GM21423 (cell line): Measurements from ENCODE around the gene PROX2.
A peak's percentile ranks its signal among the peaks of the same experiment; 100 is the strongest.

Experiments
- ATAC-seq: cut with Tn5 transposase; IDR thresholded peaks from one replicate; pipeline ENCODE4 v1.9.1; 2021; ENCODE audit warnings: mild to moderate bottlenecking, moderate library complexity; ENCODE audit not compliant: unreplicated experiment

The PROX2 gene

DNA sequence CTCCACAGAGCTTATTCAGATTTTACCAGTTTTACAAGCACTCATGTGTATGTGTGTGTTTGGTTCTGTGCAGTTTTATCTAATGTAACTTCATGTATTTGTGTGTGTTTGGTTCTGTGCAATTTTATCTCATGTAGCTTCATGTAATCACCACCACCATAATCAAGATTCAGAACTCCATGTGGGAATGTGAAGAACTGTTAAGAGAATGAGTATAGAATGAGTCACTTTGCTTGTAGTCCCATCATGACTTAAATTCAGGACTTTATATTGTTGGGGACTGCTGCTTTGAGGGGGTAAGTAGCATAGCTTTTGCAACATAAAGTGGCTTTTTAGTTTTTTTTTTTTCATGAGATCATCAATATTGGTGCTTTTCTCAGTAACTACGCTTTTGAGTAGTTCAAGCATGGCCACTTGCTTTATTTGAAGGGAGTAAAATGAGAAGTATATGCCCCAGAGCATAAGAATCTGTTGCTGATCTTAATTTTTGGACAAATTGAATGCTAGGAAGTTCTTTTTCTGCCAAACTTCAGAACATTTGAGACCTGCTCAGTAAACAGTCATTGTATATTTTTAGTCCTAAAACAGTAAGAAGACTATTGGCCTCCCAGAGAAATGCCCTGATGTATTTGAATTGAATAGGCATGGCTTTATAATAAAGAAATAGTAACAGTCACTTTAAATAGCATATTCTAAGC, 28.8 kb downstream of the PROX2 start:
- ATAC-seq = no peak

GRCh38 chr14:74846168-74846567, 29.8 kb downstream of the PROX2 start:
- ATAC-seq = no peak

- ATAC-seq = no peak
Measured at GRCh38 chr14:74843653-74844052, 32.3 kb downstream of the PROX2 start.

DNA sequence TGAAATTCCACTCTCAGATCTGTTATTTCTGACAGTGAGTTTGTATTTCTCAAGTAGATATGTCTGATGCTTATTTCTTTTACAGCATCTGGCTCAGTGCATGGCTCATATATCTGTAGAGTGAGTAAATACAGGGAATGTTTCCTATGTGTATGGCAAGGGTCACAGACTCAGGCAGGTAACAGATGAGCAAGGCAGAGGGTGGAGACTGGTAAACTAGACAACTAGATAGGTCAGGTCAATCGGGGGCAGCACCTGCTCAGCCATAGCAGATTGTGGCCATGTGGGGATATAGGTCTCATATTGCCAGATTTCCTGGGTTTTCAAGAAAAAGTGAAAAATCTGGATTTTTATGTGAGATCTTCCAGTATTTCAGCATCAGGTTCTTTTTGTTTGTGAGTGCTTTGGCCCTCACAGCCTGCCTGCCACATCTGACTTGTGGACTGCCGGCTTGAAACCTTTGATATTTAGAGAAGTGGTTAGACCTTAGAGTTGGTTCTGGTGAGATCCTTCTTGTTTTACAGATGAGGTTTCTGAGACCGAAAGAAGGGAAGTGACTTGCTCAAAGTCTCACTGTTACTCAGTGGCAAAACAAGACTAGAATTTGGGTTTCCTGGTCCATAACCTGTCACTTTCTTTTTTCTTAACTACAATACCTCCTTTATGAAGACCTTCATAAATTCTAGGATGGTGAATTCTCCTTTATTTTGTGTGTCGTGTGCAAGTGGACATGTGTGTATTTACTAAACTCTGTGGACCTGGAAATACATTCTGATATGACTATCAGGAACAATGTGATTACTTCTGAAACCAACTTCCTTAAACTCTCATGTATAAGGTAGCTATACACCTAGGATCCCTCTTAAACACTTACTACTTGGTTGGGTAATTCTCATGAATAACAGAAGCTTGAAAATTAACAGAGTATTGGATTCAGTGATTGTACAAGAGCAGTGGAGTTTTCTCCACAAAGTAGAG, 34.4 kb downstream of the PROX2 start:
- peak; percentile 80 for ATAC-seq

DNA sequence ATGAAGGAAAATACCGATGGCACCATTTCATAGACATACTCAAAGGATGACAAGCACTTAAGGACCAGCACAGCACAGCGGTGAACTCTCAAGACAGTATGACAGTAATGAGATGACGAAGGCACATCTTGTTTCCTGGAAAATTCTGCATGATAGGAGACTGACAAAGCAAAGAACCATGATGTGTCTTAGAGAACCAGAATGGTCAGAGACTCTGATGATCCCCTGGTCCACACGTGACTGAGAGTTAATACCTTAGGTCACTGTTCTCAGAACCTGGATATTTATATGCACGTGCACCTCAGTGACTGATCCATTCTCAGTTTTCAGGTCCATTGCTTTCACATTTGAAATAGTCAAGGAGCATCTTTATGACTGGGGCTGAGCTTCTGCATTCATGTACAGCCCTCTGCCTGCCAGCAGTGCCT, 35.3 kb downstream of the PROX2 start:
- ATAC-seq = no peak

DNA sequence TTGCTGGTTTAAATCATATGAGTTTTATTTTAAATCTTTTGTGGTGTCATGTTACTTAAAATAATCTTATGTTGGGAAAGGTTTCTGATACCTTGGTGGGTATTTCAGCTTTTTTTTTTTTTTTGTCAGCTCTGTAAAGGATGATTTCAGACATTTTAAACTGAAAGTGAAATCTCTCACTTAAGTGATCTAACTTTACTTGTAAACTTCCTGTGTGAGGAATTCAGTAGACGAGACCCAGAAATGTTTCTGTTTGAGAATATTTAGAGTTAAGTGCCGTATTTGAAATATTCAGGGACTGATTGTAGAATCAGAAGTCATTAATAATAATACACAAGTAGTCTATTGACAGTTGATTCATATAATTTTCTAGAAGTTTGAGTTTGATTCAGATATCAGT, 37.8 kb downstream of the PROX2 start:
- ATAC-seq = no peak

GRCh38 chr14:74836251-74836960, 39.5 kb downstream of the PROX2 start:
- no peak for ATAC-seq

GRCh38 chr14:74835645-74836250, 40.2 kb downstream of the PROX2 start:
- ATAC-seq = peak; percentile 46

- ATAC-seq = no peak
Measured at GRCh38 chr14:74834692-74835392, 41.1 kb downstream of the PROX2 start.

DNA sequence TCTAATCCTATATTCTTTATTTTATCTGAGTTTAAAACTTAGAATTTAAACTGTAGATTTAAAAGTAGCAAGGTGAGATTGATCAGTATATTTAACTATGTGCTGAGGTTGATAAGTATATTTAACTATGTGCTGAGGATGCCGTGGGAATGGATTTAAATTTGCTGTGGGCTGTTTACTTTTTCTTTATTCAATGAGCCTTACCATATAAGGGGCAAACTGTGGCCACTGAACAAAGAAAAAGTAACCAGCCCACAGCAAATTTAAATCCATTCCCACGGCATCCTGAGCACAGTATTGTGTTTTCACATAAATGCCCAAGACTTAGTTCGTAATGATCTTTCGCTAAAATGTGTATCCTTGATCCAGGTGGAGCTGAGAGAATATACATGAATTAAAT, 43.1 kb downstream of the PROX2 start:
- no peak for ATAC-seq

GRCh38 chr14:74829251-74829650, 46.7 kb downstream of the PROX2 start:
- ATAC-seq = no peak

DNA sequence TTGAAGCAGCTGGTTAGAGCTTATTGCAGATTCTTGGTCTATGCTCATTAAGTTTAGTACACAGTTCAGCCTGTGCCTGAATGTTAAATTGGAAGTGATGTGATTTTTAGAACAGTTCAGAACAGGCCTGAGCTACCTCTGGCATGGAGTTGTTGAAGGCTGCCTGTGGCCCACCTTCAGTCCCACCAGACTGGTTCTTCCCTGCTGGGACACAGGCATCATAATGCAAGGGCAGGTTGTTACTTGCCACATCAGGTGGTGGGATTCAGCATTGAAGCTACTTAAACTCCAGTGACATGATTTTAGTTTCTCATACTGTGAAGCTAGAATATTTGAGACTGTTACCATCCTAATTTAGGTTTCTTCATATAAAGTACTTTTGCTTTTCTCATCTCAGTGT, 49.4 kb downstream of the PROX2 start:
- ATAC-seq = no peak
